HG03439 (cell line): Measurements from ENCODE around the gene MORC1.

Source experiments
- ATAC-seq: cut with Tn5 transposase; IDR thresholded peaks from one replicate; pipeline ENCODE4 v1.9.1; 2021; ENCODE audit warnings: mild to moderate bottlenecking, moderate library complexity; ENCODE audit not compliant: unreplicated experiment

MORC1 gene

GRCh38 chr3:108940568-108941263 is 177.2 kb downstream of the MORC1 start:
- ATAC-seq, result no peak

- ATAC-seq, result no peak
Observed at GRCh38 chr3:108940166-108940565, 177.8 kb downstream of the MORC1 start.

GRCh38 chr3:108936924-108937689 is 180.8 kb downstream of the MORC1 start:
- ATAC-seq, result no peak

GRCh38 chr3:108931035-108931434 is 186.9 kb downstream of the MORC1 start:
- ATAC-seq, result no peak

GRCh38 chr3:108918866-108919265 is 199.1 kb downstream of the MORC1 start:
- ATAC-seq, result no peak

GRCh38 chr3:108914774-108915641 is 202.9 kb downstream of the MORC1 start:
- ATAC-seq, result peak; percentile 96

GRCh38 chr3:108909799-108910198 is 208.1 kb downstream of the MORC1 start:
- no peak for ATAC-seq
